ENCODE measurements around the gene CDC6. TPM values are rescaled to one million over a fixed set of nuclear protein-coding genes. Genes with fewer than 3 reads are reported as not detected.
"Not testable (repeated sequence)": the region's sequence is repeated elsewhere in the genome, so short reads cannot be mapped to it uniquely, and the experiment has no call there.

CDC6 gene
- total and polyA plus RNA-seq, 2 donors (not counting 3 experiments of a cell fraction or from before 2014, with no cell fraction given) = 15.5 to 55.2 TPM

DNA sequence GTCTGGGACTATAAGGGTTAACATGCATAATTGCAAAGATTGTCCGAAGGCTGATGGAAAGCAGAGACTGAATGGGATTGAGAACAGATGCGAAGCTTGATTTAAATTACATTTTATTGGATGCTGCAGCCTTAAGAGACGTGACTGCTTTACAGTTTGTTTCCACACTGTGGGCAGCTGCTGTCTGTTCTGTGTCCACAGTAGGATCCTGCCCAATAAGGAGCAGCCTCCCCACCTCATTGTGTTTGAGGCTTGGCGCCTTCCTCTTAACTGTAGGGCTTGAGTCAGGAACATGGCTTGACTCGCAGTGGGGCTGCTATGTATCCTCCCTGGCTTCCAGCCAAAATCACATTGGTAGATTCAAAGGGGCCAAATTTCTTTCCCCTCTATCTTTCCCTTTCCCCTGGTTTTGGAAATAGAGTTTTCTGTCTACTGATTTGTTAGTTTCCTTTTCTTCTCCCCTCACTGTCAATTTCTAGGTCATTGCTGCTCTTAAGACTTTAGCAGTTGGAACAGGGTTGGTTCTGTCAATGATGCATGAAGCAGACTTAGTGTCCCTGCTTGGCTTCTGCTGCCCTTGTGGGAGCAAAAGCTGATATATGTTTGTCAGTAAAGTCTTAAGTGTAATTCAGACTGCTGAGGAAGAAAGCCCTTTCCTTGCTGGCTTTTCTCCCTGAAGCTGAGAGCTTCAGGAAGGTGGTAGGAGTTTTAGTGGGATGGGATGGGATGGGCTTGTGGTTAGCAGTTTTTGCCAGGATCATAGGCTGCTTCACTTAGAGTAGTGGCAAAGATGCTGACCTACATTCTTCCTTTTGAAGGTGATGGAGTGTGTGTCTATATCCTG lies 16.3 kb downstream of the CDC6 start:
- no peaks in the 10 kb centered on the region for H3K79me2 ChIP-seq (ENCODE audit: control insufficient read depth, insufficient read depth, low read length)
- intact Hi-C loops (cut with micrococcal nuclease) (loop anchor here (1.0 to 5.0 kb wide), 5 partner anchors 10 to 228 kb away; partner anchors contain the start of gene TOP2A), dilution Hi-C loops (cut with MboI; ENCODE audit: extremely low pct_ligation_motif_present, low sequenced_read_pairs) (no loop called here)
- ChIA-PET CTCF (interaction anchor here (0.6 to 15.6 kb wide), 17 partner anchors 8 to 1381 kb away, joined by 3 to 530 read pairs (median 8); partner anchors contain the start of gene GJD3), POLR2A (interaction anchor here (1.8 kb wide), 1 partner anchor 51 kb away, joined by 10 read pairs; no protein-coding TSS in a partner anchor)
- no peak overlapping the region for H3K4me3 ChIP-seq (replicated peaks in 1 of 3; ENCODE audit: insufficient read depth in 1 of 3, low read depth in 1 of 3, low read length in 3 of 3)
- no peak overlapping the region for H3K4me2 ChIP-seq (ENCODE audit: insufficient read depth, low read length)
- no peak overlapping the region for H3K9ac ChIP-seq (replicated peaks; ENCODE audit: extremely low read depth, insufficient read depth, low read length)
- H3K9me1 ChIP-seq (replicated peaks; ENCODE audit: control insufficient read depth, extremely low read depth, insufficient read depth, low read length) = no peaks in the 10 kb centered on the region
- peaks cover 24% of the 10 kb centered on the region for H3K4me1 ChIP-seq (ENCODE audit: control insufficient read depth, extremely low read depth, insufficient read depth, low read length)
- no TSS peak for BruUV-seq (replicated peaks)
- H2AFZ ChIP-seq (ENCODE audit: low read depth, low read length) = no peak overlapping the region
- DNase-seq (ENCODE audit: low read depth, low spot score) (no peak), FAIRE-seq (peak; percentile 38)
- H3K36me3 ChIP-seq (ENCODE audit: control insufficient read depth in 2 of 2, extremely low read depth in 1 of 2, insufficient read depth in 2 of 2, low read length in 2 of 2) = peaks cover 0 to 7% of the 10 kb centered on the region in 2 experiments
- TF ChIP-seq POLR2AphosphoS5 (IDR thresholded peaks at IDR 0.05; ENCODE audit: insufficient read depth, low read depth, low read length) = no peak
- TF ChIP-seq EZH2 (IDR thresholded peaks at IDR 0.05; ENCODE audit: borderline replicate concordance, low read depth, low read length, severe bottlenecking) = no peak
- TF ChIP-seq JUN (IDR thresholded peaks at IDR 0.05; ENCODE audit: borderline replicate concordance, insufficient read depth, insufficient read length, low read depth) = no peak
- TF ChIP-seq FOS (IDR thresholded peaks at IDR 0.05; ENCODE audit: borderline replicate concordance, insufficient read depth, low read length) = no peak
- TF ChIP-seq POLR2A (IDR thresholded peaks at IDR 0.05; ENCODE audit: low read depth, low read length) = no peak
- TF ChIP-seq, protein P1, sequence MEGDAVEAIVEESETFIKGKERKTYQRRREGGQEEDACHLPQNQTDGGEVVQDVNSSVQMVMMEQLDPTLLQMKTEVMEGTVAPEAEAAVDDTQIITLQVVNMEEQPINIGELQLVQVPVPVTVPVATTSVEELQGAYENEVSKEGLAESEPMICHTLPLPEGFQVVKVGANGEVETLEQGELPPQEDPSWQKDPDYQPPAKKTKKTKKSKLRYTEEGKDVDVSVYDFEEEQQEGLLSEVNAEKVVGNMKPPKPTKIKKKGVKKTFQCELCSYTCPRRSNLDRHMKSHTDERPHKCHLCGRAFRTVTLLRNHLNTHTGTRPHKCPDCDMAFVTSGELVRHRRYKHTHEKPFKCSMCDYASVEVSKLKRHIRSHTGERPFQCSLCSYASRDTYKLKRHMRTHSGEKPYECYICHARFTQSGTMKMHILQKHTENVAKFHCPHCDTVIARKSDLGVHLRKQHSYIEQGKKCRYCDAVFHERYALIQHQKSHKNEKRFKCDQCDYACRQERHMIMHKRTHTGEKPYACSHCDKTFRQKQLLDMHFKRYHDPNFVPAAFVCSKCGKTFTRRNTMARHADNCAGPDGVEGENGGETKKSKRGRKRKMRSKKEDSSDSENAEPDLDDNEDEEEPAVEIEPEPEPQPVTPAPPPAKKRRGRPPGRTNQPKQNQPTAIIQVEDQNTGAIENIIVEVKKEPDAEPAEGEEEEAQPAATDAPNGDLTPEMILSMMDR (IDR thresholded peaks at IDR 0.05; ENCODE audit: extremely low read depth in 1 of 2, insufficient read depth in 1 of 2, low read depth in 1 of 2, low read length in 2 of 2) = no peak
- TF ChIP-seq MAX (IDR thresholded peaks at IDR 0.05; ENCODE audit: insufficient read depth, insufficient read length) = no peak
- no peak for TF ChIP-seq MYC (IDR thresholded peaks at IDR 0.05; ENCODE audit: low read depth, low read length)
- no peak for TF ChIP-seq GATA2 (IDR thresholded peaks at IDR 0.05; ENCODE audit: insufficient read depth, insufficient read length, low read depth, low read length)
- no peak overlapping the region for H3K27ac ChIP-seq (ENCODE audit: insufficient read depth, low read depth, low read length)
- no peaks in the 10 kb centered on the region for H4K20me1 ChIP-seq (replicated peaks; ENCODE audit: control insufficient read depth, extremely low read depth, insufficient read depth, low read length)
- H3K9me3 ChIP-seq (replicated peaks; ENCODE audit: control insufficient read depth, insufficient read depth, low read length) = no peaks in the 10 kb centered on the region
- H3K27me3 ChIP-seq (ENCODE audit: control insufficient read depth in 2 of 2, insufficient read depth in 2 of 2, low read length in 2 of 2) = no peaks in the 10 kb centered on the region

DNA sequence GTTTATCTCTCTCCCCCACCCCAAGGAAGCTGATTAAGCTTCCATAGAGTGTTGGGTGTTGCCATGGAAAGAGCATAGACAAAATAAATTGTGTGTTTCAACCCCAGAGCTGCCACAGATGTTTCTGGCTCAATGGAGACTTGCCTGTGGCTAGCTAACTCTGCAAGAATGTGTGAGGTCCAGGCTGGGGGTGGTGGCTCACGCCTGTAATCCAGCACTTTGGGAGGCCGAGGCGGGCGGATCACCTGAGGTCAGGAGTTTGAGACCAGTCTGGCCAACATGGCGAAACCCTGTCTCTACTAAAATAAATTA lies 16.8 kb downstream of the CDC6 start:
- POLR2A ChIA-PET; H3K4me3 ChIP-seq (replicated peaks in 1 of 3; ENCODE audit: insufficient read depth in 1 of 3, low read depth in 1 of 3, low read length in 3 of 3); DNase-seq (ENCODE audit: low read depth, low spot score); H4K20me1 ChIP-seq (replicated peaks; ENCODE audit: control insufficient read depth, extremely low read depth, insufficient read depth, low read length); FAIRE-seq; H3K9ac ChIP-seq (replicated peaks; ENCODE audit: extremely low read depth, insufficient read depth, low read length); H3K9me1 ChIP-seq (replicated peaks; ENCODE audit: control insufficient read depth, extremely low read depth, insufficient read depth, low read length); dilution Hi-C loops (cut with MboI; ENCODE audit: extremely low pct_ligation_motif_present, low sequenced_read_pairs); H3K36me3 ChIP-seq (ENCODE audit: control insufficient read depth in 2 of 2, extremely low read depth in 1 of 2, insufficient read depth in 2 of 2, low read length in 2 of 2); H3K9me3 ChIP-seq (replicated peaks; ENCODE audit: control insufficient read depth, insufficient read depth, low read length); H2AFZ ChIP-seq (ENCODE audit: low read depth, low read length); H3K4me2 ChIP-seq (ENCODE audit: insufficient read depth, low read length); H3K27me3 ChIP-seq (ENCODE audit: control insufficient read depth in 2 of 2, insufficient read depth in 2 of 2, low read length in 2 of 2); H3K27ac ChIP-seq (ENCODE audit: insufficient read depth, low read depth, low read length); BruUV-seq (replicated peaks); H3K79me2 ChIP-seq (ENCODE audit: control insufficient read depth, insufficient read depth, low read length): not testable (repeated sequence)
- CTCF ChIA-PET = interaction anchor here (1.0 to 15.6 kb wide), 7 partner anchors 12 to 228 kb away, joined by 3 to 530 read pairs (median 35); partner anchors contain the start of gene GJD3
- peaks cover 28% of the 10 kb centered on the region for H3K4me1 ChIP-seq (ENCODE audit: control insufficient read depth, extremely low read depth, insufficient read depth, low read length)
- intact Hi-C loops (cut with micrococcal nuclease) = loop anchor here (5.0 kb wide), 2 partner anchors 113 to 228 kb away; partner anchors contain the start of gene TOP2A

All from endothelial cell of umbilical vein (primary cell).